Cerebellar cortex (tissue), 1 donor: ENCODE data around the gene TESK2.
"Not testable (repeated sequence)": the region's sequence is repeated elsewhere in the genome, so short reads cannot be mapped to it uniquely, and the experiment has no call there.

Source experiments
- DNase-seq: peaks from one replicate; pipeline ENCODE4 v3.0.0-alpha.2; 2015; ENCODE audit warnings: low spot score

The TESK2 gene

DNA sequence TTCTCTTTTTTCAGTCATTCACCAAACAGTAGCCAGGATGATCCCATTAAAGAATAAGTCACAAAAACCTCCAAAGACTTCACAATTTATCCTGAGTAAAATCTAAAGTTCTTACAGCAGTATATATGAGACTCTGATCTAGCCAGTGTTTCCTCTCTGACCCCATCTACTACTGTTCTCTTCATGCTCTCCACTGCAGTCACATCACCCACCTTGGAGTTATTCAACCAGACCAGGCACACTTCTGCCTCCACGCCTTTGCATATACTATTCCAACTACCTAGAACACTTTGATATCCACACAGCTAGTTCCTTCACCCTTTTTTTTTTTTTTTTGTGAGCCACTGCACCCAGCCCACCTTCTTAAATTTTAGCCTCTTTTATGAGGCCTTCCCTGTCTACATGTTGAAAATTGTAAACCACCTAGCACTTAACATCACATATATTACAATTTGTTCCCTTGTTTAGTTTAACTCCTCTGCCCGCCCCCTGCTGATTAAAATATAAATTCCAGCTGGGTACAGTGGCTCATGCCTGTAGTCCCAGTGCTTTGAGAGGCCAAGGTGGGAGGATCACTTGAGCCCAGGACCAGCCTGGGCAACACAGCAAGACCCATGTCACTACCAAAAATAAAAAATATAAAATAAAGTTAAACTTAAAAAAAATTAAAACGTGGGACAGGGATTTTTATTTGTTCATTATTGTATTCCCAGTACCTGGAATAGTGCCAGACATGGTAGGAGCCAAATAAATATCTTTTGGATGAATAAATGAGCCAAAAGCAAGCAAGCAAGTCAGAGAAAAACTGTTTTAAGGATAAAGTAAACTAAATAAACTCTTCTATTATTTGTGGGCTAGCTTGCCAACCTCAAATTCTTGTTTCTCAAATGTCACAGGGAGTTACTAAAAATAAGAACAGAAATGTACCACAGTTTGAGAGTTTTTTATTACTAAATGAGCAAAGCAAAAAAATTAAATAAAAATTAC is 115.6 kb downstream of the TESK2 start:
- DNase-seq: no peak

DNA sequence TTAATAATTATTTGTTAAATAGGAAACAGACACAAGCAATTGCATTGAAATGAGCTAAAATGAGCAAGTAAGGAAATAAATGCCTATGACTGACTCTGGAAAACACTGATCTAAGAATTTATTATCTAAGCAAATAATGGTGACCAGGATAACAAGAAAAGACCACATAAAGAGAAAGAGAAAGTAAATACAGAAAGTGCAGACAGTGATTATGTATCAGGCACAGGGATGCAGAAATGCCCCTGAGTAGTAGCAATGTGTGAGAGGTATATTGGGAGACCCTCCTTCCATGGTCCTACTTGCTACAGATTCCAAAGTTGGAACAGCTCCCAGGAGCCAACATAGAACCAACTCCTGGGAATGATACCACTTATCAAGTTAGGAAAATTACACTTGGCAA is 117.4 kb downstream of the TESK2 start:
- DNase-seq: no peak

DNA sequence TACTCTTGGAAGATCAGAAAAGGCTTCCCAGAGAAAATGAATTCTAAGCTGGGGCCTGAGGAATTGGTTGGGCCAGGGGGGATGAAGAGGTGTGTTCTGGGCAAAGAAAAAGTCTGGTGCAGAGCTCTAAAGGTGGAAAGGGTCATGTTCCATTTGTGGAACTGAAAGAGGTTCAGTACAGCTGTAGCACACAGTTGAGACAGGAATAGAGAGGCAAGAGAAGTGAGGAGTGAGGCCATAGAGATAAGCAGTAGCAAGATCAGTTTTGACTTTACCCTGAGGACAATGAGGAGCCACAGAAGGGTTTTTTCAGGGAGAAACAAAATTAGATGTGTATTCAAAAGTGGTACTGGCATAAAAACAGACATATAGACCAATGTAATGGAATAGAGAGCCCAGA is 120.4 kb downstream of the TESK2 start:
- no peak for DNase-seq

DNA sequence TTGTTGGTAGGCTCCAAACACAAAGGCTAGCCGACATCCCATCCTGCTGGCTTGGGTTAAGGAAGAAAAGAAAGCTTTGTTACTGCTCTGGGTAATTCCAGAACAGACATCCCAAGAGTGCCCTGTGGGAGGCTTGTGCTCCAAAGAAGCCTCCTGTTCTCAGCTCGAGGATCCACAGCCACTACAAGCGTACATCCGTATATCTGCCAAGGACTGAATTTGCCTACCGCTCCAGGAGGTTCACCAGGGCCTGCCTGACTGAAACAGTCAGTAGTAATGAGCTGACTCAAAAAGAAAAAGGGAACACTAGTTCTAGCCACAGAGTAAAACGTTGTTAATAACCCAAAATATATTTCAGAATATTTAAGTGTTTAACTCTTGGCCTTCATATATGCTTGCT is 125.9 kb downstream of the TESK2 start:
- DNase-seq: peak; percentile 21

DNA sequence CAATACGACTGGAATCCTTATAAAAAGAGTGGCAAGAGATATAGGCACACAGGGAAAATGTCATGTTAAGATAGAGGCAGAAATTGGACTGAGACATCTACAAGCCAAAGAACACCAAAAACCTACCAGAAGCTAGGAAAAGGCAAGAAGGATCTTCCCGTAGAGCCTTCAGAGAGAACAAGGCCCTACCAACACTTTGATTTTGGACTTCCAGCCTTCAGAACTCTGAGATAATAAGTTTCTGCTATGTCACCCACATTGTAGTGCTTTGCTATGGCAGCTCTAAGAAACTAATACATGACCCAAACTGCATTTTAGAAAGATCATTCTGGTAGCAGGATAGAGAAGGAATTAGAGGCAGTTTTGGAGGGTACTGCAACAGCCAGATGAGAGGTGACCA is 126.7 kb downstream of the TESK2 start:
- DNase-seq: no peak

DNA sequence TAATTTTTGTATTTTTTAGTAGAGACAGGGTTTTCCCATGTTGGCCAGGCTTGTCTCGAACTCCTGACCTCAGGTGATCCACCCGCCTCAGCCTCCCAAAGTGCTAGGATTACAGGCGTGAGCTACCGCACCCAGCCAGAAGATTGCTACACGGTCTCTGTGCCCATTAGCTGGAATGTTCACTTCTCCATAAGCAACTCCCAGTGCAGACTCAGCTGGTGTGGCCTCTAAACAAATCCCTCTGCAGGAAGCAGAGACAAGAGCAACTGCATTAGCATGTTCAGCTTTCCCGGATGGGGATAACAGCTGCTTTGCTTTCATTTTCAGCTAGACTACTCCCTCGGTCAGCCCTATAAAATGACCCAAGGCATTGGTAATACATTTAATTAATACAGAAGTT is 130.0 kb downstream of the TESK2 start:
- not testable (repeated sequence) for DNase-seq

DNA sequence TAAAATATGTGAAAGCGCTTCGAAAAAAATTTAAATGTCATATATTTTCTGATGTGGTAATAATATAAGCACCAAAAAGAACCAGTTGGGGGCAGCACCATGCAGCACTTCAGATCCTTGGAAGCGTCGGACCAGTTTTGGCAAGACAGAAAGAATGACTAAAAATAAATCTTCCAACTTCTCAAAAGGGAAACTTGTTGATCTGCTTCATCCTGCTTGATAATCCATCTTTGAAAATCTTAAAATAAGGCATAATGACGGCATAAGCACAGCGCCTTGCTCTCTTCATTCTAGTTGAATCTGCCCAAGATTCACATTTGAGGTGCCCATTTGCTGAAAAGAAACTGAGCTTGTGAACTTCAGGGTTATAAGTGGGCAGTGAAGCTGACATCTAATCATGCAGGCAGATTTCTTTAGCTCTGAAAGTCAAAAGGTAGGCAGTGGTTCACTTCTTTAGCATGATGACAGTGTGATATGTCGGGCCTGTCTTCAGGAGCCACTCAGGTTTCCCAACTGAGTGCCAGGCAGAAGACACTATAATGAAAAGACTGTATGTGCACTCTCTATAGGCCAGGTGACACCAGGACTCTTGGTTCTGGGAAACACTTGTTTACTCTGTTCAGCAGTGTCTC is 131.0 kb downstream of the TESK2 start:
- DNase-seq: peak; percentile 75

DNA sequence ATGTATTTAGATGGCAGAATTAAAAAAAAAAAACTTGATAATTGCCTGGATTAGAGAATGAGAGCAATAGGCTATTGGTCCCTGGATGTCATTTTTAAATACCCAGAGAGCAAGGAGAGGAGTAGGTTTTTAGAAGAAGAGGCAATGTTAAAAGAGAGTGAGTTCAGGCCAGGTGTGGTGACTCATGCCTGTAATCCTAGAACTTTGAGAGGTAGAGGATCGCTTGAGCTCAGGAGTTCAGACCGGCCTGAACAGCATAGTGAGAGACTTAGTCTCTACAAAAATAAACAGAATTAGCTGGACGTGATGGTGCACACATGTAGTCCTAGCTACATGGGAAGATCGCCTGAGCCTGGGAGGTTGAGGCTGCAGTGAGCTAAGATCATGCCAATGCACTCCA is 134.8 kb downstream of the TESK2 start:
- DNase-seq: no peak

- no peak for DNase-seq
Observed at GRCh38 chr1:45355683-45356082, 135.3 kb downstream of the TESK2 start.

DNA sequence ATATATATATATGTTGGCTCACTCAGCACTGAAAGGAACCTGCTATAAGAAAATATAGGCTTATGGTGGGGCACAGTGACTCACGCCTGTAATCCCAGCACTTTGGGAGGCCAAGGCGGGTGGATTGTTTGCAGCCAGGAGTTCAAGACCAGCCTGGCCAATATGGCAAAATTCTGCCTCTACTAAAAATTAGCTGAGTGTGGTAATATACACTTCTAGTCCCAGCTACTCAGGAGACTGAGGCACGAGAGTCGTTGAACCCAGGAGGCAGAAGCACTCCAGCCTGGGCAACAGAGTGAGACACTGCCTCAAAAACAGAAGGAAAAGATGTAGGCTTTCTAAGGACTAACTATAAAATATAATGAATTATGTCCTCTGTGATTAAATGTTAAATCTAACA is 136.1 kb downstream of the TESK2 start:
- DNase-seq: no peak

DNA sequence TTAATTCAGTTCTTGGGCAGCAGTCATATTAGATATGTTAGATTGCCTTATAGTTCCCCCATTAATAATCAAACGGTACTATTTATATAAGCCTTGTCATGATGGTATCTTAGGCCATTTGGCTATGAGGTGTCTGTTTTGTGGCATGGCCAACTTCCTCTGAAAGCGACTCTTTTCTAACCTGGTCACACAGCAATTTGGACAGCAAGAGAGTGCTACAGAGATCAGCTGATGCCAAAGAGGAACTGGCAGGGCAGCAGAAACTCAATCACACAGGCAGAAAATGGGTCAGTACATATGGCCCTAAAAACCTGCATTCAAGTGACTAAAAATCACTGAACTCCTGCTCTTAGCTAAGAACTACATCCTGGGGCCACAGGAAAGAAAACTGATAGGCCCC is 137.3 kb downstream of the TESK2 start:
- DNase-seq: peak; percentile 88

- DNase-seq: no peak
Observed at GRCh38 chr1:45351508-45351907, 139.5 kb downstream of the TESK2 start.

DNA sequence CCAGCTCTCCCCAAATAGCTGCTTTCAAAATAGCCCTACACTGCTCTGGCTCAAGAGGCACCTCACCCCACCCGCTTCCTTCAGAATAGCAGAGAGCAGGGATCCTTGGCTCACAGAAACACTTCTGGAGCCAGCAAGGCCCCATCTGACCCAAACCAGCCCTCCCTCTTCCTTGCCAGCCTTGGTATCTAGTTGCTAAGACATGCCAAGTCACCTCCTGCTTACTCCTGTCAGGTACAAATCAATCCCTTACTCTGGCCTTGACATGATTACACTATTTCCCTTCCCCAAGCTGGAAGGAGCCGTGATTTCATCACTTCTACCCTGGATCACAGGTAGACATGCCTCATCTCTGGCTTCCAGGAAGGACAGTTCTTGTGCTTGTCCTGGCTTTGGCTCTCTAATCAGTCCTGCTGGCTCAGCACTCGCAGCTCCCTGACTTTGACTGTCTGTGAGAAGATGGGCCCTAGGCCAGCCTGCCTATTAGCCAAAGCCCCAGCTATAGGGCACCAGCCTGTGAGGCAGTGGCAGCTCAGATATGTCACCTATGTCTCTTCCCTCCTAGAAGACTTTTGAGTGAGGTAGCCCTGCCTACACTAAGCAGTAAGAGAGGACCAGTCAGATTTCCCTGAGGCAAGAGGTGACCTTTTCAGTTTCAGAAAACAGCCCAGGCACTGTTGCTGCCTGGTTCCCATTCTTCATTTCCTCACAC is 141.8 kb downstream of the TESK2 start:
- DNase-seq: peak; percentile 95

- DNase-seq: no peak
Observed at GRCh38 chr1:45348609-45348965, 142.4 kb downstream of the TESK2 start.

DNA sequence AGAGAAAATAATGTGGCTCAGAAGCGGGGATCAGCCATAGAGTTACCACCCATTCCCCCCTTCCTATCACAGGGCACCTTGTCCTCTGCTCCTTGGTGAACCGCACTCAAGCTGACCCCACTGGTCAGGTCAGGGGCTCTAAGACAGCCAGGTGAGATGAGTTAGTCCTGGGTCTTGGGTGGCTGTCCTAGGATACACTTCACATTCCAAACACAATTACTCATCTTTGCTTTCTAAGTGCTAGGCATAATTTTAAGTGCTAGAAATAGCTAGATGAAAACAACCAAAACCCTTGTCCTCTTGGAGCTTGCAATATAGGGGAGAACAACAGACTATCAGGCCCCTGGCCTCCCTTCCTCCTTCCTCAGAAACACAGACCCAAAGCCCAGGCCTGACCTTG is 142.9 kb downstream of the TESK2 start:
- DNase-seq: no peak

DNA sequence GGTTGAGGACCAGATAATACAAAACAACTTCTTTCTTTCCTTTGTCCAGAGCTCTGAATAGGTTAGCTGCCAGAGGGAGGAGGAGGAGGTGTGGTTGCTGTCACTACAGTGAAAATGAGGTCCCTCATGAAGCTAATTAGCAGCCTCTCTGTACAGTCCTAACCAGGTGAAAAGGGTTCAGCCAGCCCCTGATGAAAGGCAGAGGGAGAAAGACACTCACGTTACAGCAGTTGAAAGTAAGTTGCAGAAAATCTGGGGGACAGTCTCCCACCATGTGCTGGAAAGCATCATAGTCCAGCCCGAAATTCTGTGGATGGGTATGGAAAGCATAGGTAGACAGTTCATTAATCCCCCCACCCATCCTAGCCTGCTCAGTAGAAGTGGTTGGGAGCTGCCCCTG is 144.5 kb downstream of the TESK2 start:
- no peak for DNase-seq

DNA sequence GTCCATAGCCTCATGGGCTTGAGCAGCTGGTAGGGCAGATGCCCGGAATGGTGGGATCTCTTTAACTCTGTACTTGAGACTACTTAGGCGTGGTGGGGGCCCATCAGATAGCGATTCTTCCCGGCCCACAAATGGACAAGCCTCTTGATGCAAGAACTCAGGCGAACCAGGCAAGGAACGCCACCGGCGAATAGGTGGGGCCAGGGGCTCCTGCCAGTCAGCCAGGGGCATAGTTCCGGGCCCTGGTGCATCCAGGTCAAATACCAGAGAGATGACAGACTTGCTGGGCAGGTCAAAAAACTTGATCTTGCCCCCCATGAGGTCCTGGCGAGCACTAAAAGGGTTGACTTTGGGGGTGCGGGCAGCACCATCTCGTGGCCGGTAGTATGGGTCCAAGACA is 145.9 kb downstream of the TESK2 start:
- no peak for DNase-seq

- no peak for DNase-seq
Observed at GRCh38 chr1:45344499-45344898, 146.5 kb downstream of the TESK2 start.

DNA sequence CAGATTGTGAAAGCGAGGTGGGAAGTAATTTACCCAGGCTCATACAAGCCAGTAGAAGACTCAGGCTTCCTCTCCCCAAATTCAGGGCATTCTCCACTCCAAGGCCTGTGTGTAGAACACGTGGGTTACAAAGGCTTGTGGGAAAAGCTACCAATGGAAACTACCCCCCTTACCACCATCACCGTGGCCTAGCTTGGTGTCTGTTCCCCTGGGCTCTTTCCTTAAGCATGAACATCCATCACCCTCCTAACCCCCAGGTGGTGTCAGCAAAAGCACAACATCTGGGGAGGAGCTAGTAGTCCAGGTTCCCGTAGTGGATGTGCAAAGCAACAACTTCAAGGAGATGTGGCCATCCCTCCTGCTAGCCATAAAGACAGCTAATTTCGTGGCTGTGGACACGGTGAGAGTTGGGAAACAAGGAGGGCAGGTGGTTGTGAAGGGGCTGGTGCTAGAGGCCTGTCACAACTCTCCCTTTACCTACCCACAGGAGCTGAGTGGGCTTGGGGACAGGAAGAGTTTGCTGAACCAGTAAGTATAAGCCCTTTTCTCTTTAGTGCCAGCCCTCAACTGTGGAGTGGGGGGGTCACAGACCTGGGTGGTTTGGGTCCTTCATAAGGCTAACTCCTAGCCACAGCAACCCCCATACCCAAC is 150.0 kb downstream of the TESK2 start:
- no peak for DNase-seq

- peak; percentile 95 for DNase-seq
Observed at GRCh38 chr1:45339789-45340558, 151.0 kb downstream of the TESK2 start, which contains the start of the genes MUTYH and TOE1. Gene MUTYH, minus strand, starts transcription at chr1:45340440. Its CDS starts 5,935 bp downstream, at chr1:45334505. Gene TOE1, plus strand, starts transcription at chr1:45340170. Its CDS starts 83 bp downstream, at chr1:45340253.

DNA sequence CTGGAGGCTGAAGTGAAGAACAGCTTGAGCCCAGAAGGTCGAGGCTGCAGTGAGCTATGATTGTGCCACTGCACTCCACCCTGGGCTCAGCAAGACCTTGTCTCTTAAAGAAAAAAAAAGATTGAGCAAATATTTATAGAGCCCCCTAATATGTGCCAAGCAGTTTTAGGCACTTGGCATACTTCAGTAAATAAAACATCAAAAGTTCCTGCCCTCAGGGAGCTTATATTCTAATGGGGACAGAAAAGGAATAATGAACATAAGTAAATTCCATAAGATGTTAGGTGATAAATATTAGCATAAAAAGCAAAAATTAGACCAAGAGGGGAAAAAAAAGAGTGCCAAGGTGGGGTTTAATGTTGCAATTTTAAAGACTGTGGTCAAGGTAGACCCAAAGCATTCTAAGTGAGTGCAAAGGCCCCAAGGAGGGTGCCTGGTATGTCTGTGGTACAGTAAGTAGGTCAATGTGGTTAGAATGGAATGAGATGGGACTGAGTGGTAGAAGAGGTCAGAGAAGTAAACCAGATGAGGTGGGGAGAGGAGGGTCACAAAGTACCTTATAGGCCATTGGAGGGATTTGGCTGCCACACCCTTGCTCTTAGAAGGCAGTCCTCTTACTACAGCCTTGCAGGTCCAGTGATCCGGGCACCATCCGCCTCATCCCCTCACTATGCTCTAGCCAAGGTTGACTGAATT is 153.2 kb downstream of the TESK2 start:
- DNase-seq: no peak
